Esophagus squamous epithelium (tissue), 4 donors: ENCODE data around the gene CHN2.

Experiments
- POLR2A ChIP-seq, 4 donors: fragments of 450-650 bp; IDR thresholded peaks; one replicate each; pipeline ENCODE4 v1.6.1; 2017; ENCODE audit warnings: antibody characterized with exemption in 4 of 4, mild to moderate bottlenecking in 4 of 4, moderate library complexity in 3 of 4
- TF ChIP-seq, protein P1 (sequence below), 6 experiments: fragments of 450-650 bp in 4 of 6; fragments of 200-600 bp in 2 of 6; sonication (generic) in 2 of 6; IDR thresholded peaks; one replicate each; pipeline ENCODE4 v1.5.1; 2016 to 2019; ENCODE audit warnings: antibody characterized with exemption in 6 of 6, mild to moderate bottlenecking in 4 of 6, moderate library complexity in 4 of 6

DNA sequence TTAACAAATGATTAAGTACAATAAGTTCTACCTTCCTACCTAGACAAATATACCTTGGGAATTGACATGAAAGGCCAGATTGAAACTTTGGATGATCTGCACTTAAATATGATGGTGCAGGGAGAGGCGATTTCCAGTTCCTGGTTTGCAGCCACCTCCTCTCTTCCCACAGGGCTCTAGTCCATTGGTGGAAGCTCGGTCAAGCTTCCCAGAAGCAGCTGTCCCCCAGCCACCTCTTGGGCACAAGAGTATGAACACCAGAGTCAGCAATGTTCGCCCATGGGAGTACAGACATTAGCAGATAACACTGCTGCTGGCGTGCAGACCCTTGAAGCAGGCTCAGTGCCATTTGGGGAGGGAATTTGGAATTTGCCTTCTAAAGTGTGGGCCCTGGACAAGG, 46.8 kb upstream of the CHN2 start:
- TF ChIP-seq, protein P1, sequence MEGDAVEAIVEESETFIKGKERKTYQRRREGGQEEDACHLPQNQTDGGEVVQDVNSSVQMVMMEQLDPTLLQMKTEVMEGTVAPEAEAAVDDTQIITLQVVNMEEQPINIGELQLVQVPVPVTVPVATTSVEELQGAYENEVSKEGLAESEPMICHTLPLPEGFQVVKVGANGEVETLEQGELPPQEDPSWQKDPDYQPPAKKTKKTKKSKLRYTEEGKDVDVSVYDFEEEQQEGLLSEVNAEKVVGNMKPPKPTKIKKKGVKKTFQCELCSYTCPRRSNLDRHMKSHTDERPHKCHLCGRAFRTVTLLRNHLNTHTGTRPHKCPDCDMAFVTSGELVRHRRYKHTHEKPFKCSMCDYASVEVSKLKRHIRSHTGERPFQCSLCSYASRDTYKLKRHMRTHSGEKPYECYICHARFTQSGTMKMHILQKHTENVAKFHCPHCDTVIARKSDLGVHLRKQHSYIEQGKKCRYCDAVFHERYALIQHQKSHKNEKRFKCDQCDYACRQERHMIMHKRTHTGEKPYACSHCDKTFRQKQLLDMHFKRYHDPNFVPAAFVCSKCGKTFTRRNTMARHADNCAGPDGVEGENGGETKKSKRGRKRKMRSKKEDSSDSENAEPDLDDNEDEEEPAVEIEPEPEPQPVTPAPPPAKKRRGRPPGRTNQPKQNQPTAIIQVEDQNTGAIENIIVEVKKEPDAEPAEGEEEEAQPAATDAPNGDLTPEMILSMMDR (IDR thresholded peaks at IDR 0.05) = no peak
- no peak for TF ChIP-seq POLR2A (IDR thresholded peaks at IDR 0.05)
